SK-N-SH (cell line): ENCODE measurements around the gene ARHGDIB. TPM values are rescaled to one million over a fixed set of nuclear protein-coding genes. Genes with fewer than 3 reads are reported as not detected.

ENCODE experiments used
- CTCF ChIA-PET: fragments of 300-600, 350-600 bp; formaldehyde crosslinking; extraction: SDS; loops from one replicate; lab custom pipeline; 2021; lab: Yijun Ruan, JAX
- POLR2A ChIA-PET: fragments of 350-600 bp; sonication (Branson Sonifier 250); formaldehyde crosslinking; extraction: SDS; loops from one replicate; lab custom pipeline; 2020; ENCODE audit warnings: antibody characterized with exemption, inconsistent platforms; lab: Yijun Ruan, JAX
- DNase-seq: peaks from one replicate; pipeline ENCODE4 v3.0.0; 2012
- H2AFZ ChIP-seq: fragments of 200-600 bp; sonication (generic); 2 replicates; pipeline ENCODE4 v1.8.1; 2016; ENCODE audit warnings: antibody characterized with exemption, mild to moderate bottlenecking, low read depth
- H3F3A ChIP-seq: fragments of 200-600 bp; sonication (generic); replicated peaks from 2 replicates; pipeline ENCODE3; 2016; ENCODE audit warnings: antibody characterized with exemption, mild to moderate bottlenecking; ENCODE audit not compliant: insufficient read depth
- H3K27ac ChIP-seq, 2 experiments: fragments of 200-500 bp in 1 of 2; fragments of 200-600 bp in 1 of 2; sonication (Bioruptor generic) in 1 of 2; sonication (generic), shearing (Covaris generic) in 1 of 2; 2 replicates each; pipeline versions ENCODE4 v1.5.1 to v1.6.1; 2014 to 2016; ENCODE audit warnings: low read depth in 2 of 2, inconsistent platforms in 1 of 2, low read length in 1 of 2, mild to moderate bottlenecking in 1 of 2, mixed read lengths in 1 of 2
- H3K27me3 ChIP-seq: fragments of 200-600 bp; sonication (generic), shearing (Covaris generic); 2 replicates; pipeline ENCODE4 v1.6.1; 2016; ENCODE audit warnings: mixed run types; ENCODE audit not compliant: insufficient read depth
- H3K36me3 ChIP-seq, 2 experiments: fragments of 200-500 bp in 1 of 2; fragments of 200-600 bp in 1 of 2; sonication (Bioruptor generic) in 1 of 2; sonication (generic) in 1 of 2; replicated peaks in 1 of 2; 2 replicates each; pipeline versions ENCODE3 to v1.5.1; 2014 to 2016; ENCODE audit warnings: low read length in 1 of 2, mild to moderate bottlenecking in 1 of 2; ENCODE audit not compliant: insufficient read depth in 2 of 2, control insufficient read depth in 1 of 2
- H3K4me1 ChIP-seq, 2 experiments: fragments of 200-500 bp in 1 of 2; fragments of 200-600 bp in 1 of 2; sonication (Bioruptor generic) in 1 of 2; sonication (generic), shearing (Covaris generic) in 1 of 2; 2 replicates each; pipeline versions ENCODE4 v1.5.1 to v1.6.1; 2014 to 2016; ENCODE audit warnings: low read depth in 1 of 2, low read length in 1 of 2, mixed run types in 1 of 2; ENCODE audit not compliant: insufficient read depth in 2 of 2, control insufficient read depth in 1 of 2
- H3K4me2 ChIP-seq: fragments of 200-600 bp; sonication (generic), shearing (Covaris generic); 2 replicates; pipeline ENCODE4 v1.6.1; 2017; ENCODE audit warnings: mixed run types
- H3K4me3 ChIP-seq, 2 experiments: fragments of 200-500 bp in 1 of 2; fragments of 200-600 bp in 1 of 2; sonication (Bioruptor generic) in 1 of 2; sonication (generic), shearing (Covaris generic) in 1 of 2; 2 replicates each; pipeline versions ENCODE4 v1.5.1 to v1.8.1; 2014 to 2016; ENCODE audit warnings: low read depth in 2 of 2, inconsistent platforms in 1 of 2, low read length in 1 of 2, mild to moderate bottlenecking in 1 of 2, mixed read lengths in 1 of 2, moderate library complexity in 1 of 2
- H3K79me2 ChIP-seq: fragments of 200-600 bp; sonication (generic); 2 replicates; pipeline ENCODE4 v1.8.1; 2017; ENCODE audit warnings: mild to moderate bottlenecking; ENCODE audit not compliant: insufficient read depth
- H3K9ac ChIP-seq: fragments of 200-600 bp; sonication (generic); 2 replicates; pipeline ENCODE4 v1.6.1; 2017; ENCODE audit warnings: mixed run types
- H3K9me2 ChIP-seq: fragments of 200-600 bp; sonication (generic); 2 replicates; pipeline ENCODE4 v1.6.1; 2017; ENCODE audit warnings: mixed run types
- H3K9me3 ChIP-seq: fragments of 200-600 bp; sonication (generic); 2 replicates; pipeline ENCODE4 v1.6.1; 2017; ENCODE audit warnings: mixed run types, mild to moderate bottlenecking, moderate library complexity
- H4K20me1 ChIP-seq: fragments of 200-600 bp; sonication (generic); 2 replicates; pipeline ENCODE4 v1.6.1; 2017; ENCODE audit warnings: mild to moderate bottlenecking, mixed run types; ENCODE audit not compliant: insufficient read depth
- CHD2 ChIP-seq: fragments of 150-350 bp; IDR thresholded peaks from 2 replicates; pipeline ENCODE4 v1.6.1; 2018; ENCODE audit warnings: low read length; ENCODE audit not compliant: partially characterized antibody
- EP300 ChIP-seq, 2 experiments: IDR thresholded peaks; 2 replicates each; pipeline versions ENCODE4 v1.4.0 to v1.6.1; 2012; ENCODE audit warnings: borderline replicate concordance in 1 of 2, low read depth in 1 of 2, low read length in 1 of 2
- FOSL2 ChIP-seq: IDR thresholded peaks from 2 replicates; pipeline ENCODE4 v1.4.0; 2012; ENCODE audit warnings: low read depth, mild to moderate bottlenecking, moderate library complexity, borderline replicate concordance
- GATA2 ChIP-seq: sonication (generic); formaldehyde crosslinking; IDR thresholded peaks from 2 replicates; pipeline ENCODE4 v1.5.0; 2020; ENCODE audit warnings: mild to moderate bottlenecking, missing genetic modification reagents
- IRF3 ChIP-seq: fragments of 150-350 bp; IDR thresholded peaks from 2 replicates; pipeline ENCODE4 v1.6.1; 2016; ENCODE audit warnings: mild to moderate bottlenecking, low read depth, low read length
- MEF2A ChIP-seq: IDR thresholded peaks from 2 replicates; pipeline ENCODE4 v1.4.0; 2012; ENCODE audit warnings: low read depth, borderline replicate concordance
- MXI1 ChIP-seq: IDR thresholded peaks from 2 replicates; pipeline ENCODE4 v1.6.1; 2012; ENCODE audit warnings: mild to moderate bottlenecking, low read depth, low read length, improper control_type of control experiment
- NRF1 ChIP-seq: IDR thresholded peaks from 2 replicates; pipeline ENCODE4 v1.6.1; 2012; ENCODE audit warnings: low read depth, mild to moderate bottlenecking, low read length
- RAD21 ChIP-seq: IDR thresholded peaks from 2 replicates; pipeline ENCODE4 v1.6.1; 2012; ENCODE audit warnings: mild to moderate bottlenecking, low read length
- RCOR1 ChIP-seq: fragments of 150-350 bp; IDR thresholded peaks from 2 replicates; pipeline ENCODE4 v1.6.1; 2017; ENCODE audit warnings: antibody characterized with exemption, low read length
- RXRA ChIP-seq: IDR thresholded peaks from 2 replicates; pipeline ENCODE4 v1.4.0; 2012; ENCODE audit warnings: low read depth, mild to moderate bottlenecking, borderline replicate concordance
- SIN3A ChIP-seq: IDR thresholded peaks from 2 replicates; pipeline ENCODE4 v1.6.1; 2012; ENCODE audit warnings: low read depth, mild to moderate bottlenecking, low read length, moderate library complexity, borderline replicate concordance
- SMC3 ChIP-seq: IDR thresholded peaks from 2 replicates; pipeline ENCODE4 v1.6.1; 2012; ENCODE audit warnings: low read depth, low read length, improper control_type of control experiment
- TCF12 ChIP-seq: IDR thresholded peaks from 2 replicates; pipeline ENCODE4 v1.4.0; 2012
- TEAD4 ChIP-seq: IDR thresholded peaks from 2 replicates; pipeline ENCODE4 v1.4.0; 2012; ENCODE audit warnings: mild to moderate bottlenecking, borderline replicate concordance; ENCODE audit not compliant: insufficient read depth
- USF1 ChIP-seq: IDR thresholded peaks from 2 replicates; pipeline ENCODE4 v1.4.0; 2012; ENCODE audit warnings: low read depth, borderline replicate concordance
- ZBTB33 ChIP-seq: IDR thresholded peaks from 2 replicates; pipeline ENCODE4 v1.4.0; 2012; ENCODE audit warnings: low read depth, borderline replicate concordance
- WGBS: methylation state at CpG from one replicate; pipeline ENCODE4 v1.1.6; 2017; ENCODE audit warnings: low lambda C conversion rate; 5-methylcytosine and 5-hydroxymethylcytosine counted together
- polyA plus RNA-seq, 3 experiments: library from polyadenylated mRNA; depleted of rRNA; stranded (reverse); fragments of >200 nt; gene quantifications; 2 replicates each; pipeline ENCODE4 v1.2.3, GENCODE V29; 2012
- TF ChIP-seq, protein P1 (sequence below): fragments of 200-600 bp; sonication (generic); IDR thresholded peaks from 2 replicates; pipeline ENCODE4 v1.6.1; 2017; ENCODE audit warnings: antibody characterized with exemption, mild to moderate bottlenecking, moderate library complexity

ARHGDIB gene
- polyA plus RNA-seq, 1 of the 3 experiments (the other 2 are of a cell fraction), result 362 TPM

DNA sequence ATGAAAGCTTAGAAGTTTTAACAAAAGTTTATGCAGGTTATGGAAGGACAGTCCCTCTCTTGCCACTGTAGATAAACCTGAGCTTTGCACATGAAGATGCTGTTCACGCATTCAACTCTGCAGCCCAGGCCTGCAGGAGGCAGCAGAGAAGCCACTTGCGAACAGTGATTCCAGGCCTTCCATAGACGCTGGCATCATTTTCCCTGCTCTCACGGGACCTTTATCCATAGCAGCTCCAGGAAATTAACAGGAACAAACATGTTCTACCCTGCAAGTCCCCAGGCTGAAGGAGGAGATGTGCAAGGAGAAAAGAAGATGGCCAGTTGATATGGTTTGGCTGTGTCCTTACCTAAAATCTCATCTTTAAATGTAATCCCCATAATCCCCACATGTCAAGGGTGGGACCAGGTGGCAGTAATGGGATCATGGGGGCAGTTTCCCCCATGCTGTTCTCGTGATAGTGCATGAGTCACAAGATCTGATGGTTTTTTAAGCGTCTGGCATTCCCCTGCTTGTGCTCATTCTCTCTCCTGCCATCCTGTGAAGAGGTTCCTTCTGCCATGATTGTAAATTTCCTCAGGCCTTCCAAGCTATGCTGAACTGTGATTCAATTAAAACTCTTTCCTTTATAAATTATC, 25.1 kb downstream of the ARHGDIB start:
- H3K36me3 ChIP-seq, result peaks cover 0 to 2% of the 10 kb centered on the region in 2 experiments
- TF ChIP-seq RAD21, result peak; percentile 20; the same call in 1 of the 2 replicates
- TF ChIP-seq SMC3, result no peak
- TF ChIP-seq, protein P1, sequence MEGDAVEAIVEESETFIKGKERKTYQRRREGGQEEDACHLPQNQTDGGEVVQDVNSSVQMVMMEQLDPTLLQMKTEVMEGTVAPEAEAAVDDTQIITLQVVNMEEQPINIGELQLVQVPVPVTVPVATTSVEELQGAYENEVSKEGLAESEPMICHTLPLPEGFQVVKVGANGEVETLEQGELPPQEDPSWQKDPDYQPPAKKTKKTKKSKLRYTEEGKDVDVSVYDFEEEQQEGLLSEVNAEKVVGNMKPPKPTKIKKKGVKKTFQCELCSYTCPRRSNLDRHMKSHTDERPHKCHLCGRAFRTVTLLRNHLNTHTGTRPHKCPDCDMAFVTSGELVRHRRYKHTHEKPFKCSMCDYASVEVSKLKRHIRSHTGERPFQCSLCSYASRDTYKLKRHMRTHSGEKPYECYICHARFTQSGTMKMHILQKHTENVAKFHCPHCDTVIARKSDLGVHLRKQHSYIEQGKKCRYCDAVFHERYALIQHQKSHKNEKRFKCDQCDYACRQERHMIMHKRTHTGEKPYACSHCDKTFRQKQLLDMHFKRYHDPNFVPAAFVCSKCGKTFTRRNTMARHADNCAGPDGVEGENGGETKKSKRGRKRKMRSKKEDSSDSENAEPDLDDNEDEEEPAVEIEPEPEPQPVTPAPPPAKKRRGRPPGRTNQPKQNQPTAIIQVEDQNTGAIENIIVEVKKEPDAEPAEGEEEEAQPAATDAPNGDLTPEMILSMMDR, result peak; percentile 47
- no peak for TF ChIP-seq TEAD4
- no peak for TF ChIP-seq RXRA
- TF ChIP-seq NRF1, result no peak
- TF ChIP-seq FOSL2, result no peak
- TF ChIP-seq MXI1, result no peak
- no peak for TF ChIP-seq USF1
- H3K9ac ChIP-seq, result no peak overlapping the region
- ChIA-PET CTCF (interaction anchor here (0.9 to 1.6 kb wide), 6 partner anchors 9 to 285 kb away, joined by 3 to 6 read pairs (median 4); partner anchors contain the start of gene RERG), POLR2A (no interaction called here)
- WGBS, result 76% methylated on average over 6 of the region's 6 CpGs
- no peaks in the 10 kb centered on the region for H3K9me3 ChIP-seq
- no peaks in the 10 kb centered on the region for H3K27me3 ChIP-seq
- H3K27ac ChIP-seq, result no peak overlapping the region
- no peak for DNase-seq
- no peak overlapping the region for H3K4me3 ChIP-seq
- no peaks in the 10 kb centered on the region for H3F3A ChIP-seq
- H3K79me2 ChIP-seq, result no peaks in the 10 kb centered on the region
- H3K4me2 ChIP-seq, result no peak overlapping the region
- no peaks in the 10 kb centered on the region for H3K4me1 ChIP-seq
- H2AFZ ChIP-seq, result no peak overlapping the region
- no peaks in the 10 kb centered on the region for H3K9me2 ChIP-seq
- no peaks in the 10 kb centered on the region for H4K20me1 ChIP-seq

- no peak for DNase-seq
- Histone ChIP-seq H3K9me3 (no peaks in the 10 kb centered on the region), H3K9me2 (no peaks in the 10 kb centered on the region), H4K20me1 (no peaks in the 10 kb centered on the region), H2AFZ (no peak overlapping the region; the same call in 1 of the 2 replicates), H3K4me2 (no peak overlapping the region), H3K79me2 (no peaks in the 10 kb centered on the region), H3K27ac (no peak overlapping the region), H3K36me3 (no peaks in the 10 kb centered on the region), H3F3A (peaks cover 9% of the 10 kb centered on the region), H3K4me3 (no peak overlapping the region), H3K9ac (no peak overlapping the region), H3K27me3 (no peaks in the 10 kb centered on the region), H3K4me1 (peaks cover 0 to 8% of the 10 kb centered on the region in 2 experiments; a peak in 2 of 4 replicates)
- CTCF ChIA-PET, result interaction anchor here (1.2 to 1.6 kb wide), 2 partner anchors 23 to 286 kb away, joined by 3 to 4 read pairs; partner anchors contain the start of gene RERG
- POLR2A ChIA-PET, result no interaction called here
- 26% methylated on average over 4 of the region's 4 CpGs for WGBS
- TF ChIP-seq GATA2 (no peak), FOSL2 (no peak), TCF12 (no peak), IRF3 (no peak), MXI1 (no peak), SIN3A (no peak), RCOR1 (no peak), EP300 (IDR thresholded peaks at IDR 0.05; ENCODE audit: borderline replicate concordance in 1 of 2, low read depth in 1 of 2, low read length in 1 of 2) (no peak), MEF2A (no peak), ZBTB33 (no peak), TEAD4 (no peak), CHD2 (no peak)
- TF ChIP-seq, protein P1, result no peak
Observed at GRCh38 chr12:14935031-14935430, 26.4 kb downstream of the ARHGDIB start.
